ENCODE data around the gene ANKRD11. TPM values are rescaled to one million over a fixed set of nuclear protein-coding genes. Genes with fewer than 3 reads are reported as not detected.
A peak's percentile ranks its signal among the peaks of the same experiment; 100 is the strongest.

ANKRD11 gene
- total RNA-seq, 1 donor from 2014 or later: 367 TPM

DNA sequence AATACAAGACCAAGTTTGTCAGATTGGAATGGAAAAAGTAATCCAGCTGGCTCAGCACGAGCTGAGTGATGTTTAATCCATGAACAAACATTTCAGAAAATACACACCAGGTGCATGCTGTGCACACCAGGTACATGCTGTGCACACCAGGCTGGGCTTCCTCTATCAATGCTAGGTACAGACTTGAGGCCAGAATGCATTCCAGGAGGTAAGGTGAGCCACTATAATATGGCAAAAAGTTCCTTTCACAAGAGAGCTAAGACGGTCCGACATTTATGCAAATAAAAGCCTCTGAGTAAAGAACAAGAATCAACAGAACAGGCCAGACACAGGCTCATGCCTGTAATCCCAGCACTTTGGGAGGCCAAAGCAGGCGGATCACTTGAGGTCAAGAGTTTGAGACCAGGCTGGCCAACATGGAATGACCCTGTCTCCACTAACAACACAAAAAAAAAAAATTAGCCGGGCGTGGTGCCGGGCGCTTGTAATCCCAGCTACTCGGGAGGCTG lies 144.7 kb downstream of the ANKRD11 start:
- Mint-ChIP-seq H3K4me1 (ENCODE audit: low read depth, unreplicated experiment) (peaks cover 66% of the 10 kb centered on the region), H3K27ac (ENCODE audit: unreplicated experiment) (peak overlapping the region; percentile 99), H3K4me3 (ENCODE audit: unreplicated experiment) (peak overlapping the region; percentile 31), H3K36me3 (ENCODE audit: unreplicated experiment) (peaks cover under 1% of the 10 kb centered on the region), H3K9me3 (ENCODE audit: unreplicated experiment) (peaks cover 39% of the 10 kb centered on the region), H3K27me3 (ENCODE audit: unreplicated experiment) (peaks cover 24% of the 10 kb centered on the region)
- TF ChIP-seq, protein P1, sequence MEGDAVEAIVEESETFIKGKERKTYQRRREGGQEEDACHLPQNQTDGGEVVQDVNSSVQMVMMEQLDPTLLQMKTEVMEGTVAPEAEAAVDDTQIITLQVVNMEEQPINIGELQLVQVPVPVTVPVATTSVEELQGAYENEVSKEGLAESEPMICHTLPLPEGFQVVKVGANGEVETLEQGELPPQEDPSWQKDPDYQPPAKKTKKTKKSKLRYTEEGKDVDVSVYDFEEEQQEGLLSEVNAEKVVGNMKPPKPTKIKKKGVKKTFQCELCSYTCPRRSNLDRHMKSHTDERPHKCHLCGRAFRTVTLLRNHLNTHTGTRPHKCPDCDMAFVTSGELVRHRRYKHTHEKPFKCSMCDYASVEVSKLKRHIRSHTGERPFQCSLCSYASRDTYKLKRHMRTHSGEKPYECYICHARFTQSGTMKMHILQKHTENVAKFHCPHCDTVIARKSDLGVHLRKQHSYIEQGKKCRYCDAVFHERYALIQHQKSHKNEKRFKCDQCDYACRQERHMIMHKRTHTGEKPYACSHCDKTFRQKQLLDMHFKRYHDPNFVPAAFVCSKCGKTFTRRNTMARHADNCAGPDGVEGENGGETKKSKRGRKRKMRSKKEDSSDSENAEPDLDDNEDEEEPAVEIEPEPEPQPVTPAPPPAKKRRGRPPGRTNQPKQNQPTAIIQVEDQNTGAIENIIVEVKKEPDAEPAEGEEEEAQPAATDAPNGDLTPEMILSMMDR (IDR thresholded peaks at IDR 0.05; ENCODE audit: partially characterized antibody, unreplicated experiment): no peak
- DNase-seq: no peak

- peak overlapping the region; percentile 99 for H3K27ac Mint-ChIP-seq (ENCODE audit: unreplicated experiment)
- H3K4me1 Mint-ChIP-seq (ENCODE audit: low read depth, unreplicated experiment): peaks cover 68% of the 10 kb centered on the region
- peaks cover 38% of the 10 kb centered on the region for H3K9me3 Mint-ChIP-seq (ENCODE audit: unreplicated experiment)
- DNase-seq: peak; percentile 55
- peak overlapping the region; percentile 80 for H3K4me3 Mint-ChIP-seq (ENCODE audit: unreplicated experiment)
- TF ChIP-seq, protein P1 (IDR thresholded peaks at IDR 0.05; ENCODE audit: partially characterized antibody, unreplicated experiment): no peak
- peaks cover 26% of the 10 kb centered on the region for H3K27me3 Mint-ChIP-seq (ENCODE audit: unreplicated experiment)
- H3K36me3 Mint-ChIP-seq (ENCODE audit: unreplicated experiment): no peaks in the 10 kb centered on the region
Observed at GRCh38 chr16:89344846-89345611, 145.3 kb downstream of the ANKRD11 start.

GRCh38 chr16:89344458-89344834 lies 145.9 kb downstream of the ANKRD11 start:
- Mint-ChIP-seq H3K4me1 (ENCODE audit: low read depth, unreplicated experiment) (peaks cover 67% of the 10 kb centered on the region), H3K4me3 (ENCODE audit: unreplicated experiment) (peak overlapping the region; percentile 80), H3K27ac (ENCODE audit: unreplicated experiment) (peak overlapping the region; percentile 99), H3K36me3 (ENCODE audit: unreplicated experiment) (no peaks in the 10 kb centered on the region), H3K27me3 (ENCODE audit: unreplicated experiment) (peaks cover 29% of the 10 kb centered on the region), H3K9me3 (ENCODE audit: unreplicated experiment) (peaks cover 43% of the 10 kb centered on the region)
- TF ChIP-seq, protein P1 (IDR thresholded peaks at IDR 0.05; ENCODE audit: partially characterized antibody, unreplicated experiment): no peak
- no peak for DNase-seq

GRCh38 chr16:89343501-89344457 lies 146.6 kb downstream of the ANKRD11 start:
- Mint-ChIP-seq H3K4me1 (ENCODE audit: low read depth, unreplicated experiment) (peaks cover 71% of the 10 kb centered on the region), H3K27me3 (ENCODE audit: unreplicated experiment) (peaks cover 29% of the 10 kb centered on the region), H3K9me3 (ENCODE audit: unreplicated experiment) (peaks cover 43% of the 10 kb centered on the region), H3K4me3 (ENCODE audit: unreplicated experiment) (peak overlapping the region; percentile 80), H3K27ac (ENCODE audit: unreplicated experiment) (peak overlapping the region; percentile 99), H3K36me3 (ENCODE audit: unreplicated experiment) (no peaks in the 10 kb centered on the region)
- DNase-seq: no peak
- TF ChIP-seq, protein P1 (IDR thresholded peaks at IDR 0.05; ENCODE audit: partially characterized antibody, unreplicated experiment): no peak
